Activated CD4-positive, alpha-beta memory T cell treated with anti-CD3 and anti-CD28 coated beads, Interleukin-2, amount 10 ng/mL, durations not matched to agents 7 days and 5 days (primary cell): Measurements from ENCODE around the gene SNX3. TPM values are rescaled to one million over a fixed set of nuclear protein-coding genes. Genes with fewer than 3 reads are reported as not detected.

Source experiments
- CTCF ChIA-PET: fragments of 350-600 bp; sonication (Branson Sonifier 250); formaldehyde crosslinking; loops from one replicate; lab custom pipeline; 2021; ENCODE audit warnings: antibody characterized with exemption, inconsistent platforms; lab: Charles Lee
- POLR2A ChIA-PET: fragments of 350-600 bp; sonication (Branson Sonifier 250); formaldehyde crosslinking; loops from one replicate; lab custom pipeline; 2021; ENCODE audit warnings: antibody characterized with exemption; lab: Charles Lee
- DNase-seq: peaks from one replicate; pipeline ENCODE4 v3.0.0-alpha.2; 2020
- H3K27ac Mint-ChIP-seq: one replicate; pipeline ENCODE4 v1.8.0; 2021; ENCODE audit warnings: mild to moderate bottlenecking, mixed read lengths
- H3K27me3 Mint-ChIP-seq: one replicate; pipeline ENCODE4 v1.8.0; 2021; ENCODE audit warnings: mixed read lengths
- H3K36me3 Mint-ChIP-seq: one replicate; pipeline ENCODE4 v1.8.0; 2021; ENCODE audit warnings: low read depth, mixed read lengths
- H3K4me1 Mint-ChIP-seq: one replicate; pipeline ENCODE4 v1.8.0; 2021; ENCODE audit warnings: mixed read lengths
- H3K4me3 Mint-ChIP-seq: one replicate; pipeline ENCODE4 v1.8.0; 2021; ENCODE audit warnings: mild to moderate bottlenecking, mixed read lengths
- H3K9me3 Mint-ChIP-seq: one replicate; pipeline ENCODE4 v1.8.0; 2021; ENCODE audit warnings: mixed read lengths
- total RNA-seq, 2 experiments: library from RNA; stranded (reverse); gene quantifications; one replicate each; pipeline ENCODE4 v1.2.3, GENCODE V29; 2021

Gene SNX3
- total RNA-seq, 2 experiments from 2014 or later, result 85.0 to 86.3 TPM

GRCh38 chr6:108195209-108195608 is 65.6 kb downstream of the SNX3 start:
- ChIA-PET POLR2A (no interaction called here), CTCF (no interaction called here)
- H3K4me1 Mint-ChIP-seq, result no peaks in the 10 kb centered on the region
- H3K36me3 Mint-ChIP-seq, result no peaks in the 10 kb centered on the region
- no peaks in the 10 kb centered on the region for H3K9me3 Mint-ChIP-seq
- H3K4me3 Mint-ChIP-seq, result no peak overlapping the region
- peaks cover 12% of the 10 kb centered on the region for H3K27me3 Mint-ChIP-seq
- no peak overlapping the region for H3K27ac Mint-ChIP-seq
- DNase-seq, result no peak

- Mint-ChIP-seq H3K9me3 (no peaks in the 10 kb centered on the region), H3K4me1 (no peaks in the 10 kb centered on the region), H3K27ac (no peak overlapping the region), H3K4me3 (no peak overlapping the region), H3K27me3 (peaks cover 13% of the 10 kb centered on the region), H3K36me3 (no peaks in the 10 kb centered on the region)
- ChIA-PET CTCF (no interaction called here), POLR2A (no interaction called here)
- no peak for DNase-seq
Observed at GRCh38 chr6:108194503-108194902, 66.3 kb downstream of the SNX3 start.

- Mint-ChIP-seq H3K36me3 (no peaks in the 10 kb centered on the region), H3K9me3 (no peaks in the 10 kb centered on the region), H3K4me1 (no peaks in the 10 kb centered on the region), H3K4me3 (no peak overlapping the region), H3K27me3 (peaks cover 18% of the 10 kb centered on the region), H3K27ac (no peak overlapping the region)
- no peak for DNase-seq
- CTCF ChIA-PET, result no interaction called here
- POLR2A ChIA-PET, result no interaction called here
Observed at GRCh38 chr6:108193835-108194234, 67.0 kb downstream of the SNX3 start.

GRCh38 chr6:108193131-108193530 is 67.7 kb downstream of the SNX3 start:
- no peaks in the 10 kb centered on the region for H3K9me3 Mint-ChIP-seq
- H3K36me3 Mint-ChIP-seq, result no peaks in the 10 kb centered on the region
- H3K4me1 Mint-ChIP-seq, result no peaks in the 10 kb centered on the region
- ChIA-PET POLR2A (no interaction called here), CTCF (no interaction called here)
- H3K27ac Mint-ChIP-seq, result no peak overlapping the region
- H3K4me3 Mint-ChIP-seq, result no peak overlapping the region
- peaks cover 19% of the 10 kb centered on the region for H3K27me3 Mint-ChIP-seq
- no peak for DNase-seq

- DNase-seq, result peak; percentile 6
- ChIA-PET CTCF (no interaction called here), POLR2A (no interaction called here)
- Mint-ChIP-seq H3K36me3 (no peaks in the 10 kb centered on the region), H3K27ac (no peak overlapping the region), H3K9me3 (no peaks in the 10 kb centered on the region), H3K4me3 (no peak overlapping the region), H3K27me3 (peaks cover 36% of the 10 kb centered on the region), H3K4me1 (no peaks in the 10 kb centered on the region)
Observed at GRCh38 chr6:108187519-108187918, 73.3 kb downstream of the SNX3 start.

- H3K27ac Mint-ChIP-seq, result no peak overlapping the region
Observed at GRCh38 chr6:108186226-108186625, 74.6 kb downstream of the SNX3 start.

GRCh38 chr6:108180776-108181175 is 80.1 kb downstream of the SNX3 start:
- H3K9me3 Mint-ChIP-seq, result no peaks in the 10 kb centered on the region
- H3K27ac Mint-ChIP-seq, result no peak overlapping the region
- peaks cover 54% of the 10 kb centered on the region for H3K27me3 Mint-ChIP-seq
- peaks cover 6% of the 10 kb centered on the region for H3K4me1 Mint-ChIP-seq
- peaks cover 3% of the 10 kb centered on the region for H3K36me3 Mint-ChIP-seq
- CTCF ChIA-PET, result no interaction called here
- no peak for DNase-seq
- POLR2A ChIA-PET, result no interaction called here
- H3K4me3 Mint-ChIP-seq, result no peak overlapping the region

More at GRCh38 chr6:108186226-108186625, 74.6 kb downstream of the SNX3 start:
- Mint-ChIP-seq H3K4me1 (no peaks in the 10 kb centered on the region), H3K4me3 (no peak overlapping the region), H3K36me3 (no peaks in the 10 kb centered on the region), H3K27me3 (peaks cover 41% of the 10 kb centered on the region), H3K9me3 (no peaks in the 10 kb centered on the region)
- no peak for DNase-seq
- CTCF ChIA-PET, result no interaction called here
- POLR2A ChIA-PET, result no interaction called here

- peaks cover 57% of the 10 kb centered on the region for H3K27me3 Mint-ChIP-seq
- no peak overlapping the region for H3K27ac Mint-ChIP-seq
- peaks cover 3% of the 10 kb centered on the region for H3K36me3 Mint-ChIP-seq
- no peaks in the 10 kb centered on the region for H3K9me3 Mint-ChIP-seq
- no peak for DNase-seq
- no peak overlapping the region for H3K4me3 Mint-ChIP-seq
- POLR2A ChIA-PET, result no interaction called here
- H3K4me1 Mint-ChIP-seq, result peaks cover 10% of the 10 kb centered on the region
- CTCF ChIA-PET, result no interaction called here
Observed at GRCh38 chr6:108180266-108180665, 80.6 kb downstream of the SNX3 start.

GRCh38 chr6:108179741-108180140 is 81.1 kb downstream of the SNX3 start:
- Mint-ChIP-seq H3K9me3 (no peaks in the 10 kb centered on the region), H3K27ac (no peak overlapping the region), H3K4me3 (no peak overlapping the region), H3K4me1 (peaks cover 13% of the 10 kb centered on the region), H3K36me3 (peaks cover 3% of the 10 kb centered on the region), H3K27me3 (peaks cover 60% of the 10 kb centered on the region)
- ChIA-PET POLR2A (no interaction called here), CTCF (no interaction called here)
- no peak for DNase-seq

- Mint-ChIP-seq H3K9me3 (no peaks in the 10 kb centered on the region), H3K36me3 (peaks cover 6% of the 10 kb centered on the region), H3K27ac (no peak overlapping the region), H3K27me3 (peaks cover 78% of the 10 kb centered on the region), H3K4me3 (peak overlapping the region; percentile 18), H3K4me1 (peaks cover 15% of the 10 kb centered on the region)
- no peak for DNase-seq
- ChIA-PET POLR2A (no interaction called here), CTCF (interaction anchor here (0.8 to 1.3 kb wide), 3 partner anchors 72 to 897 kb away, joined by 3 to 8 read pairs (median 3); no protein-coding TSS in a partner anchor)
Observed at GRCh38 chr6:108176281-108177089, 84.4 kb downstream of the SNX3 start.

GRCh38 chr6:108175592-108176279 is 85.1 kb downstream of the SNX3 start:
- Mint-ChIP-seq H3K4me1 (peaks cover 18% of the 10 kb centered on the region), H3K9me3 (no peaks in the 10 kb centered on the region), H3K27me3 (peaks cover 82% of the 10 kb centered on the region), H3K36me3 (peaks cover 6% of the 10 kb centered on the region), H3K4me3 (peak overlapping the region; percentile 18), H3K27ac (no peak overlapping the region)
- CTCF ChIA-PET, result interaction anchor here (0.8 to 1.3 kb wide), 3 partner anchors 73 to 898 kb away, joined by 3 to 8 read pairs (median 3); no protein-coding TSS in a partner anchor
- peak; percentile 18 for DNase-seq
- POLR2A ChIA-PET, result no interaction called here

GRCh38 chr6:108175176-108175591 is 85.7 kb downstream of the SNX3 start:
- DNase-seq, result no peak
- peaks cover 6% of the 10 kb centered on the region for H3K36me3 Mint-ChIP-seq
- H3K27me3 Mint-ChIP-seq, result peaks cover 84% of the 10 kb centered on the region
- H3K27ac Mint-ChIP-seq, result no peak overlapping the region
- CTCF ChIA-PET, result interaction anchor here (0.8 to 1.3 kb wide), 3 partner anchors 74 to 898 kb away, joined by 3 to 8 read pairs (median 3); no protein-coding TSS in a partner anchor
- H3K4me1 Mint-ChIP-seq, result peaks cover 18% of the 10 kb centered on the region
- no peak overlapping the region for H3K4me3 Mint-ChIP-seq
- H3K9me3 Mint-ChIP-seq, result no peaks in the 10 kb centered on the region
- POLR2A ChIA-PET, result no interaction called here
